ENCODE results near the gene APLF.

DNA sequence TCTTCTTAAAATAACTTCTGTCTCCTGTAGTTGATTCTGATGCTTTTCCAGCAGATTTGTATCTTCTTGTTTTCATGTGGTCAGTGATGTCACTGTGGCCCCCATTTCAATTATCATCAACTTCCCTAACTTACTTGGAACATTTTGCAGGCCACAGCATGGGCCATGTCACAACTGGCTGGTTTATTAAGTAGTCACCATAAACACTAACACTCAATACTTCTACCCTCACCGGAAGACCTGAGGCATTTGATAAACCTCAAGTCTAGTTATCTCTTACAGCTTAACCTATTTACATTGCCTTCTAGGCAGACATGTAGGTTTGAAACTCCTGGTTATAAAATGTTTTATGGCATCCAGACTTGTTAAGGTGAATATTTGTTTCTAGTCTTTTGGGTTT, 138.6 kb downstream of the APLF start:
- TF ChIP-seq, protein P1, sequence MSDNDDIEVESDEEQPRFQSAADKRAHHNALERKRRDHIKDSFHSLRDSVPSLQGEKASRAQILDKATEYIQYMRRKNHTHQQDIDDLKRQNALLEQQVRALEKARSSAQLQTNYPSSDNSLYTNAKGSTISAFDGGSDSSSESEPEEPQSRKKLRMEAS (IDR thresholded peaks at IDR 0.05) = no peak
- TF ChIP-seq POLR2A (IDR thresholded peaks at IDR 0.05; ENCODE audit: control extremely low read depth in 1 of 2, low read depth in 2 of 2, low read length in 2 of 2) = no peak
